Left ventricle myocardium inferior (tissue), 1 donor: ENCODE results near the gene TMPRSS4. TPM values are rescaled to one million over a fixed set of nuclear protein-coding genes. Genes with fewer than 3 reads are reported as not detected.

Experiments used
- DNase-seq: peaks from one replicate; pipeline ENCODE4 v3.0.0-alpha.2; 2020
- H3K27ac ChIP-seq: fragments of 200-600 bp; replicated peaks from 2 replicates; pipeline ENCODE4 v1.8.0; 2021
- H3K27me3 ChIP-seq: fragments of 200-600 bp; 2 replicates; pipeline ENCODE4 v1.8.0; 2021; ENCODE audit warnings: low read depth
- H3K36me3 ChIP-seq: fragments of 200-600 bp; 2 replicates; pipeline ENCODE4 v1.8.0; 2021
- H3K4me1 ChIP-seq: fragments of 200-600 bp; 2 replicates; pipeline ENCODE4 v1.8.0; 2021
- H3K4me3 ChIP-seq: fragments of 200-600 bp; 2 replicates; pipeline ENCODE4 v1.8.0; 2021; ENCODE audit warnings: mild to moderate bottlenecking, moderate library complexity
- H3K9me3 ChIP-seq: fragments of 200-600 bp; replicated peaks from 2 replicates; pipeline ENCODE4 v1.8.0; 2021
- intact Hi-C: fragments of 100-400 bp; cut with micrococcal nuclease; formaldehyde crosslinking; loops from one replicate; pipeline ENCODE4 v1.11.0; 2022
- total RNA-seq: library from RNA; stranded (reverse); fragmentation: NEBNext Ultra II Directional; extraction: Animal tissue kit (Norgen Biotek cat#: 25700); gene quantifications from one replicate; pipeline ENCODE4 v1.2.1, GENCODE V29; 2021
- TF ChIP-seq, protein P1 (sequence below): fragments of 200-600 bp; IDR thresholded peaks from 2 replicates; pipeline ENCODE4 v1.8.0; 2021; ENCODE audit warnings: antibody characterized with exemption, mild to moderate bottlenecking, borderline replicate concordance
- donor health status: DM: no; HTN: yes; CAD: no; lungs with severe emphysema.

Gene TMPRSS4
- total RNA-seq, 1 donor from 2014 or later, result 0.30 TPM

DNA sequence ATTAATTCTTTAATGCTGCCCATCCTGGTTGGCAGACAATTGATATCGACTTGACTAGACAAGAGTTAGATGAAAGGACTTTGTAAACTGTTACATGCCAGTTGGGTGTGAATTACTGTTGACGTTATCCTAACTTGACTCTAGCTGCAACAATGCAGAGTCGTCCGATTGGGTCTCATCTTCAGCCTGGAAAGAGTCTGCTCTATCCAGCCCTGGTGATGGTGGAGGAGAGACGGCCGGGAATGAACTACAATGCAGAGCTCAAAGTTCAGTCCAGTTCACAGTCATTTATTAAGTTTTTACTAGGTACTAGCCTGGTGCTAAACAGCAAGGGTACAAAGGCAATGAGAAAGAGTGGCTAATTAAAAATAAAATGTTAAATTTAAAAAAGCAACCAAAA, 14.8 kb downstream of the TMPRSS4 start:
- Histone ChIP-seq H3K36me3 (no peaks in the 10 kb centered on the region), H3K9me3 (peaks cover 20% of the 10 kb centered on the region), H3K4me3 (no peak overlapping the region), H3K4me1 (no peaks in the 10 kb centered on the region), H3K27ac (no peak overlapping the region), H3K27me3 (no peaks in the 10 kb centered on the region)
- no peak for DNase-seq
- intact Hi-C loops, result no loop called here
- TF ChIP-seq, protein P1, sequence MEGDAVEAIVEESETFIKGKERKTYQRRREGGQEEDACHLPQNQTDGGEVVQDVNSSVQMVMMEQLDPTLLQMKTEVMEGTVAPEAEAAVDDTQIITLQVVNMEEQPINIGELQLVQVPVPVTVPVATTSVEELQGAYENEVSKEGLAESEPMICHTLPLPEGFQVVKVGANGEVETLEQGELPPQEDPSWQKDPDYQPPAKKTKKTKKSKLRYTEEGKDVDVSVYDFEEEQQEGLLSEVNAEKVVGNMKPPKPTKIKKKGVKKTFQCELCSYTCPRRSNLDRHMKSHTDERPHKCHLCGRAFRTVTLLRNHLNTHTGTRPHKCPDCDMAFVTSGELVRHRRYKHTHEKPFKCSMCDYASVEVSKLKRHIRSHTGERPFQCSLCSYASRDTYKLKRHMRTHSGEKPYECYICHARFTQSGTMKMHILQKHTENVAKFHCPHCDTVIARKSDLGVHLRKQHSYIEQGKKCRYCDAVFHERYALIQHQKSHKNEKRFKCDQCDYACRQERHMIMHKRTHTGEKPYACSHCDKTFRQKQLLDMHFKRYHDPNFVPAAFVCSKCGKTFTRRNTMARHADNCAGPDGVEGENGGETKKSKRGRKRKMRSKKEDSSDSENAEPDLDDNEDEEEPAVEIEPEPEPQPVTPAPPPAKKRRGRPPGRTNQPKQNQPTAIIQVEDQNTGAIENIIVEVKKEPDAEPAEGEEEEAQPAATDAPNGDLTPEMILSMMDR, result no peak

DNA sequence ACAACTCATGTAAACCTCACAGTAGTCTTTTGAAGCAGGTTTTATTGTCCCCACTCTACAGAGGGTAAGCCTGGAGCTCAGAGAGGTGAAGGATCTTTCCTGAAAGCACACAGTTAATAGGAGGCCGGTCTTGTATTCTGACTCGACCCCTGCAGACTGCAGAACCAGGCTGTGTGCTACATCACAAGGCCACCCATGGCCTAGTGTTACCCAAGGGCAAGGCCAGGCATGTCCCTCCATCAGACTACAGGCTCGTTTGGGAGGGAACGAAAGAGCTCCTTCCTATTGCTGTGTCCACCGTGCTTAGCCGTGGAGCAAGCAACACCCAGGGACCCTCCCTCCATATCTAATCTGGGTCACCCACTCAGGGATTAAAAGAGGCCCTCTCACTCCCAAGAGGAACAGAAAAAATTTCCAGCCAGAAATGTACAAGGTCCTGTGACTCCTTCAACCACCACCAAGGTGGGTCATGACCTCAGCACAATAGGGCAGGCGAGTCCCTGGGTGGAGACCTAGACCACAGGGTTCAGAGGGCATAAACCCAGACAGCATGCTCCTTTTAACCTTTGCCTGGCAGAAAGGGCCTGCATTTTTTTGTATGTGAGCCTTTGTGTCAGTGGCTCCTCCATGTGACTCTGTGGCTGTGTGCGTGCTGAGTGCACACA, 16.2 kb downstream of the TMPRSS4 start:
- no peak for DNase-seq
- Histone ChIP-seq H3K4me3 (no peak overlapping the region), H3K4me1 (no peaks in the 10 kb centered on the region), H3K27me3 (no peaks in the 10 kb centered on the region), H3K9me3 (peaks cover 7% of the 10 kb centered on the region), H3K27ac (no peak overlapping the region), H3K36me3 (no peaks in the 10 kb centered on the region)
- intact Hi-C loops, result no loop called here
- TF ChIP-seq, protein P1, result no peak

DNA sequence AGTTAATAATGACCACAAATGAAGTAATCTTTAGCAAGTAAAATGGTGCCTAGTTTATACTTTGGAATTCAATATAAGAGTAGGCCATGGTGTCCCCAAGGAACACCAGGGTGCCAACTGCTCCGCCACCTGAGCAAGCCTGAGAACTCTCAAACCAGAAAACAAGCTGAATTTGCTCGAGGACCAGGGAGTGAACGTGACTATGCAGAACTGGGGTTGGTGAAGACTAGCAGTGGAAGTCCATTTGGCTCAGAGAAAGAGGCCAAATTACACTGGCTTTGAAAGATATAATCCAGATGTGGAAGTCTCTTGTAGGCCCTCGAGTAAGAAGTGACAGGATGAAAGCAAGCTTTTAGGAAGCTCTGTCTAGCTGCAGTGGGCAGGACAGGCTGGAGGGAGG, 18.6 kb downstream of the TMPRSS4 start:
- no peak overlapping the region for H3K27ac ChIP-seq
- intact Hi-C loops, result no loop called here

DNA sequence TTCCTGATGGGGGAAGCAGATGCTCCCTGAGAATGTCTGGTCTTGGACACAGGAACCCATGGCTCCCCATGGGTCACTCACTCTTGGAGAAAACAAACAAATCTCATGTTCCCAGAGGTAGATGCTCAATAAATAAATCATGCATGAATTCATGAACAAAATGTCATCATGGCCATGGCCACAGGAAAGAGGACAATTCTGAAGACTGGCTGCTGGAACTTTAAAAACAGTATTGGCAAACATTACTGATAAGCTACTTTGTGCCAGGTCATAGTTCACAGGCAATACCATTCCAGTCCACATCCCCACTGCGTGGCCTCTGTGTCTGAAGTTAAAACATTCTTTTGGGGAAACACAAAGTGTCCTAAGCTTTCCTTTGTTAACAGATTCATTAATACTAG, 19.1 kb downstream of the TMPRSS4 start:
- H3K36me3 ChIP-seq, result no peaks in the 10 kb centered on the region
- peaks cover 17% of the 10 kb centered on the region for H3K4me1 ChIP-seq
- H3K27me3 ChIP-seq, result no peaks in the 10 kb centered on the region
- no peak for DNase-seq
- no peaks in the 10 kb centered on the region for H3K9me3 ChIP-seq
- no peak overlapping the region for H3K4me3 ChIP-seq
- intact Hi-C loops, result no loop called here
- TF ChIP-seq, protein P1, result no peak
- no peak overlapping the region for H3K27ac ChIP-seq

More for the DNA sequence above, 18.6 kb downstream of the TMPRSS4 start:
- TF ChIP-seq, protein P1, result no peak
- no peak overlapping the region for H3K4me3 ChIP-seq
- H3K27me3 ChIP-seq, result no peaks in the 10 kb centered on the region
- H3K4me1 ChIP-seq, result peaks cover 12% of the 10 kb centered on the region
- H3K36me3 ChIP-seq, result no peaks in the 10 kb centered on the region
- H3K9me3 ChIP-seq, result no peaks in the 10 kb centered on the region
- no peak for DNase-seq

DNA sequence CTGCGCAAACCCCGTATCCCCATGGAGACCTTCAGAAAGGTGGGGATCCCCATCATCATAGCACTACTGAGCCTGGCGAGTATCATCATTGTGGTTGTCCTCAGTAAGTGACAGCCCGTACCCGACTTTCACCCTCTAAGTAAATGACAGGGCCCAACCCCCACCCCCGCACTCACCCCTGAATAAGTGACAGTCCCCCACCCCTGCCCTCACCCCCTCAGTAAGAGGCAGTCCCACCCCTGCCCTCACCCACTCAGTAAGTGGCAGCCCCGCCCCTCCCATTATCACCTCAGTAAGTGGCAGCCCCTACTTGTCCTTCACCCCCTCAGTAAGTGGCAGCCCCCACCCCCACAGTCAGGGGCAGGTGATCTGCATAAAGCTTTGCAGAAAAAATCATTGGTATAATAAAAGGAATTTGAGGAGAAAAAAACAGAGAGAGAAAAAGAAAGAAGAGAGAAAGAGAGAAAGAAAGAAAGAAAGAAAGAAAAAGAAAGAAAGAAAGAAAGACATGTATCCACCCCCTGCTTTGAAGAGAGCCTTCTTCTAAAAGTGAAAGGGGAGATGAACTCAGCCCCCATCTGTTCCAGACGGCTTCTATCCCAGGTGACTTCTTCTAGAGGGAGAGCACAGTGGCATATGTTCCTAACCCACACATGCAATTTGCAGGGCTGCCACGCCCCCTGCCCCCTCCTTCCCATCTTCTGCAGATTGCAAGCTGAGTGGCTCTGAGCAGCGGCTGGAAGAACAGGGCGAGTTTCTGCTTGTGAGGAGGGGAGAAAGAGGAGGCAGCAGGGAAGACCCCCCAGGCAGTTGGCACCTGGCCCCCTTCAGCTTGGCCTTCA, 22.3 kb downstream of the TMPRSS4 start:
- H3K27ac ChIP-seq, result peak overlapping the region; percentile 82
- peaks cover 20% of the 10 kb centered on the region for H3K4me1 ChIP-seq
- no peak overlapping the region for H3K4me3 ChIP-seq
- TF ChIP-seq, protein P1, result no peak
- DNase-seq, result no peak
- H3K36me3 ChIP-seq, result no peaks in the 10 kb centered on the region
- no peaks in the 10 kb centered on the region for H3K27me3 ChIP-seq
- intact Hi-C loops, result no loop called here
- H3K9me3 ChIP-seq, result no peaks in the 10 kb centered on the region
